ENCODE measurements around the gene COL4A2. TPM values are rescaled to one million over a fixed set of nuclear protein-coding genes. Genes with fewer than 3 reads are reported as not detected.

COL4A2 gene
- total RNA-seq, 4 donors from 2014 or later, result 51.2 to 85.8 (median 70.5) TPM

- Histone ChIP-seq H3K27ac (no peak overlapping the region), H3K4me1 (peaks cover 0 to 3% of the 10 kb centered on the region in 2 donors), H3K4me3 (no peak overlapping the region), H3K27me3 (no peaks in the 10 kb centered on the region), H3K36me3 (no peaks in the 10 kb centered on the region), H3K9me3 (no peaks in the 10 kb centered on the region)
- in situ Hi-C loops (cut with MboI; ENCODE audit: low sequenced_read_pairs in 4 of 4) (no loop called here), intact Hi-C loops (cut with DNase I; ENCODE audit: low total_unique reads) (no loop called here)
- TF ChIP-seq POLR2A (IDR thresholded peaks at IDR 0.05) (no peak), CTCF (IDR thresholded peaks at IDR 0.05 in 4 of 5, conservative IDR thresholded peaks at IDR 0.05 in 1 of 5) (no peak)
- ATAC-seq (no peak), DNase-seq (no peak)
Observed at GRCh38 chr13:110366733-110367132, 59.6 kb downstream of the COL4A2 start.

- no peak for ATAC-seq
- DNase-seq, result no peak
- H3K9me3 ChIP-seq, result no peaks in the 10 kb centered on the region
- H3K27ac ChIP-seq, result no peak overlapping the region
- TF ChIP-seq CTCF (IDR thresholded peaks at IDR 0.05 in 4 of 5, conservative IDR thresholded peaks at IDR 0.05 in 1 of 5) (no peak), POLR2A (IDR thresholded peaks at IDR 0.05) (no peak)
- no peak overlapping the region for H3K4me3 ChIP-seq
- H3K27me3 ChIP-seq, result no peaks in the 10 kb centered on the region
- H3K4me1 ChIP-seq, result peaks cover 0 to 2% of the 10 kb centered on the region in 2 donors
- in situ Hi-C loops (cut with MboI; ENCODE audit: low sequenced_read_pairs in 4 of 4) (no loop called here), intact Hi-C loops (cut with DNase I; ENCODE audit: low total_unique reads) (no loop called here)
- H3K36me3 ChIP-seq, result no peaks in the 10 kb centered on the region
Observed at GRCh38 chr13:110367620-110368019, 60.5 kb downstream of the COL4A2 start.

GRCh38 chr13:110368408-110368807 lies 61.3 kb downstream of the COL4A2 start:
- H3K4me1 ChIP-seq, result peaks cover 0 to 6% of the 10 kb centered on the region in 2 donors
- H3K9me3 ChIP-seq, result no peaks in the 10 kb centered on the region
- no peak overlapping the region for H3K27ac ChIP-seq
- in situ Hi-C loops (cut with MboI; ENCODE audit: low sequenced_read_pairs in 4 of 4) (no loop called here), intact Hi-C loops (cut with DNase I; ENCODE audit: low total_unique reads) (no loop called here)
- ATAC-seq (no peak), DNase-seq (no peak)
- TF ChIP-seq CTCF (IDR thresholded peaks at IDR 0.05 in 4 of 5, conservative IDR thresholded peaks at IDR 0.05 in 1 of 5) (no peak), POLR2A (IDR thresholded peaks at IDR 0.05) (no peak)
- H3K27me3 ChIP-seq, result no peaks in the 10 kb centered on the region
- no peak overlapping the region for H3K4me3 ChIP-seq
- no peaks in the 10 kb centered on the region for H3K36me3 ChIP-seq

GRCh38 chr13:110369400-110369799 lies 62.3 kb downstream of the COL4A2 start:
- H3K27me3 ChIP-seq, result no peaks in the 10 kb centered on the region
- no peak for ATAC-seq
- TF ChIP-seq CTCF (IDR thresholded peaks at IDR 0.05 in 4 of 5, conservative IDR thresholded peaks at IDR 0.05 in 1 of 5) (no peak), POLR2A (IDR thresholded peaks at IDR 0.05) (no peak)
- intact Hi-C loops (cut with DNase I; ENCODE audit: low total_unique reads), result no loop called here
- H3K4me1 ChIP-seq, result peaks cover 0 to 8% of the 10 kb centered on the region in 2 donors
- in situ Hi-C loops (cut with MboI; ENCODE audit: low sequenced_read_pairs in 4 of 4), result no loop called here
- H3K36me3 ChIP-seq, result no peaks in the 10 kb centered on the region
- no peak for DNase-seq
- no peak overlapping the region for H3K4me3 ChIP-seq
- H3K9me3 ChIP-seq, result no peaks in the 10 kb centered on the region
- H3K27ac ChIP-seq, result no peak overlapping the region
